Measurements from ENCODE around the gene GALK2.
"Not testable (repeated sequence)": the region's sequence is repeated elsewhere in the genome, so short reads cannot be mapped to it uniquely, and the experiment has no call there.

GALK2 gene

DNA sequence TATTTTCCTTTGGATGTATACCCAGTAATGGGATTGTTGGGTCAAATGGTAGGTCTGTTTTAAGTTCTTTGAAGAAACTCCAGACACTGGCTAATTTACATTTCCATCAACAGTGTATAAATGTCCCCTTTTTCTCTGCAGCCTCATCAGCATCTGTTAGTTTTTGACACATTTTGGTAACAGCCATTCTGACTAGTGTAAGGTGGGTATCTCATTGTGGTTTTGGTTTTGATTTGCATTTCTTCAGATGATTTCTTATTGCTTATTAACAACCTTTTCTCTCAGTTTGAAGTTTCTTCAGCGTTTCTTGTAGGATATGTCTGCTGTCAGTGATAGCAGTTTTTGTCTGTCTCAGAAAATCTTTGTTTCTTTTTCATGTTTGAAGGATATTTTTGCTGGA is 15.4 kb downstream of the GALK2 start:
- H3K4me1 ChIP-seq (ENCODE audit: control insufficient read depth, insufficient read depth, low read length), result no peaks in the 10 kb centered on the region
- no peak overlapping the region for H3K4me3 ChIP-seq (ENCODE audit: insufficient read depth, low read depth, low read length)
- H3K27ac ChIP-seq (ENCODE audit: insufficient read depth, low read depth, low read length, poor library complexity, severe bottlenecking), result no peak overlapping the region
- H3K9me3 ChIP-seq (ENCODE audit: control insufficient read depth, low read length), result no peaks in the 10 kb centered on the region
- H3K36me3 ChIP-seq (ENCODE audit: control insufficient read depth, insufficient read depth, low read length), result no peaks in the 10 kb centered on the region
- H3K27me3 ChIP-seq (ENCODE audit: control insufficient read depth, insufficient read depth, low read length, poor library complexity, severe bottlenecking), result no peaks in the 10 kb centered on the region
- WGBS, 2 experiments, result 83% methylated on average over 1 of the region's 1 CpG; no CpG with 5 or more reads in 1 of the 2 experiments

DNA sequence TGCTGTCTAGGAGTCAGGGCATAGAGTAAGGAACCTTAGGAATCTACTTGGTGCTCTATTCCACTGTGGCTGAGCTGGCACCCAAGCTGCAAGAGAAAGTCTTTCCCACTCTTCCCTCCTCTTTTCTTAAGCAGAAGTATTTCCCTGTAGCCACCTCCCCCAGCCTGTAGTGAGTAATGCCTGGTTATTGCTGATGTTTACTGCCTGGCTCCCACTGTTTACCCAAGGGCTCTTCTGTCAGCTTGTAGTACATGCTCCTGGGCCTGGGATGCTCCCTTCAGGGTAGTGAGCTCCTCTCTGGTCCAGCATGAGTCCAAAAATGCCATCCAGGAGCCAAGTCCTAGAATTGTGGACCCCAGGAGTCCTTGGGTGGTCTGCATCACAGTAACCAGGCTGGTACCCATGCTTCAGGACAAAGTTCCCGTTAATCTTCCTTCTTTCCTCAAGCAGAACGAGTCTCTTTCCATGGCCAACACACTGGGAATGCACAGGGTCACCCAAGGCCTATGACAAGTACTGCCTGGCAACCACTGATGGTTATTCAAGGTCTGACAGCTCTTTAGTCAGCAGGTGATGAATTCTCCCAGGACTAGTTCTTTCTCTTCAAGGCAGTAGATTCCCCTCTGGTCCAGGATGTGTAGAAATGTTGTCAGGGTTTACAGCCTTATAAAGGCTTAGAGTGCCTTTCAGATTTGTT is 17.6 kb downstream of the GALK2 start:
- no peak overlapping the region for H3K4me3 ChIP-seq (ENCODE audit: insufficient read depth, low read depth, low read length)
- no peaks in the 10 kb centered on the region for H3K4me1 ChIP-seq (ENCODE audit: control insufficient read depth, insufficient read depth, low read length)
- H3K27me3 ChIP-seq (ENCODE audit: control insufficient read depth, insufficient read depth, low read length, poor library complexity, severe bottlenecking), result no peaks in the 10 kb centered on the region
- no peak overlapping the region for H3K27ac ChIP-seq (ENCODE audit: insufficient read depth, low read depth, low read length, poor library complexity, severe bottlenecking)
- 90 to 94% methylated on average over 2 of the region's 2 CpGs for WGBS, 2 experiments
- no peaks in the 10 kb centered on the region for H3K9me3 ChIP-seq (ENCODE audit: control insufficient read depth, low read length)
- H3K36me3 ChIP-seq (ENCODE audit: control insufficient read depth, insufficient read depth, low read length), result no peaks in the 10 kb centered on the region

DNA sequence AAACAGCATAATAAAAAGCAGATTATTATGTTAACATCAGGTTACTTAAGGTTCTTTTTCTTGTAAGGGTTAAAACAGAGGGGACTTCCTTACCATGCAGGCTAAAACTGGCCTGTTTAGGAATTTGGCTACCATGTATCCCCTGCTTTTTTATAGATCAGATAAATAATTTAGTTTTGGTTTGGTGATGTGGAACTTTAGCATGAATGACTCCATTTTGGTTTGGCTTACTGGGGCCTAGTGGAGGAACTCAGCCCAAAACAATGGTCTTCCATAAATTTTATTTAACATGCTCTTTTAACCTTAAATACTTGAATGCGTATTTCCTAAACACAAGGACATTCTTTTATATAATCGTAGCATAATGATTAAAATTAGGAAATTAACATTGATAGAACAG is 18.9 kb downstream of the GALK2 start:
- Histone ChIP-seq H3K27ac (ENCODE audit: insufficient read depth, low read depth, low read length, poor library complexity, severe bottlenecking) (no peak overlapping the region), H3K4me3 (ENCODE audit: insufficient read depth, low read depth, low read length) (no peak overlapping the region), H3K27me3 (ENCODE audit: control insufficient read depth, insufficient read depth, low read length, poor library complexity, severe bottlenecking) (no peaks in the 10 kb centered on the region), H3K9me3 (ENCODE audit: control insufficient read depth, low read length) (no peaks in the 10 kb centered on the region), H3K36me3 (ENCODE audit: control insufficient read depth, insufficient read depth, low read length) (no peaks in the 10 kb centered on the region), H3K4me1 (ENCODE audit: control insufficient read depth, insufficient read depth, low read length) (no peaks in the 10 kb centered on the region)
- 88% methylated on average over 2 of the region's 2 CpGs; no CpG with 5 or more reads in 1 of the 2 experiments for WGBS, 2 experiments

DNA sequence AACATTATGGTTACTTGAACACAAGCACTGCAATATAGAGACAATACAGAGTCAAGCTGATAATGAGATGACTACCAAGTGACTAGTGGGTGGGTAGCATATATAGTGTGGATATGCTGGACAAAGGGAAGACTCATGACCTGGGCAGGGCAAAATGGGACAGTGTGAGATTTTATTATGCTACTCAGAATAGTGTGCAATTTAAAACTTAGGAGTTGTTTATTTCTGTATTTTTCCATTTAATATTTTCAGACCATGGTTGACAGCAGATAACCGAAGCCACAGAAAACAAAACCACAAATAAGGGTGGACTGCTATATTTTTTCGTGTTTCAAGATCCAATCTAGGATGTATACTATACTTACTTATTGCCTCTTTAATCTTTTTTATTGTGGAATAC is 19.6 kb downstream of the GALK2 start:
- Histone ChIP-seq H3K27ac (ENCODE audit: insufficient read depth, low read depth, low read length, poor library complexity, severe bottlenecking) (no peak overlapping the region), H3K4me3 (ENCODE audit: insufficient read depth, low read depth, low read length) (no peak overlapping the region), H3K4me1 (ENCODE audit: control insufficient read depth, insufficient read depth, low read length) (no peaks in the 10 kb centered on the region), H3K27me3 (ENCODE audit: control insufficient read depth, insufficient read depth, low read length, poor library complexity, severe bottlenecking) (no peaks in the 10 kb centered on the region), H3K36me3 (ENCODE audit: control insufficient read depth, insufficient read depth, low read length) (no peaks in the 10 kb centered on the region), H3K9me3 (ENCODE audit: control insufficient read depth, low read length) (no peaks in the 10 kb centered on the region)
- WGBS, 2 experiments, result 100% methylated on average over 2 of the region's 2 CpGs; no CpG with 5 or more reads in 1 of the 2 experiments

DNA sequence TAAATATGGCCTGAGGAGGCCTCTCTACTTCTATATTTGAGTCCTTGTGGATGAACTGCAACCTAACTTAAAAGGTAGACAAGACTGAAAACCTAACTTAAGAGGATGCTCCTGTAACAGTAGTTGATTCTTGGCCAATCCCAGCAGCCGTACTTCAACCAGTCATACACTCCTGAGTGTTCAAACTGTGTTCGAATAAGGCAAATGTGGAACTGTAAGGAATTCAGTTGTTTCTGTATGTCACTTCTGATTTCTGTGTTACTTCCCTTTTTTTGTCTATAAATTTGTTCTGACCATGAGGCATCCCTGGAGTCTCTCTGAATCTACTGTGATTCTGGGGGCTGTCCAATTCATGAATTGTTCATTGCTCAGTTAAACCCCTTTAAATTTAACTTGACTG is 20.5 kb downstream of the GALK2 start:
- Histone ChIP-seq H3K4me1 (ENCODE audit: control insufficient read depth, insufficient read depth, low read length) (no peaks in the 10 kb centered on the region), H3K36me3 (ENCODE audit: control insufficient read depth, insufficient read depth, low read length) (no peaks in the 10 kb centered on the region), H3K9me3 (ENCODE audit: control insufficient read depth, low read length) (no peaks in the 10 kb centered on the region), H3K27ac (ENCODE audit: insufficient read depth, low read depth, low read length, poor library complexity, severe bottlenecking) (no peak overlapping the region), H3K27me3 (ENCODE audit: control insufficient read depth, insufficient read depth, low read length, poor library complexity, severe bottlenecking) (no peaks in the 10 kb centered on the region), H3K4me3 (ENCODE audit: insufficient read depth, low read depth, low read length) (no peak overlapping the region)
- WGBS, 2 experiments, result 91 to 100% methylated on average over 2 of the region's 2 CpGs

DNA sequence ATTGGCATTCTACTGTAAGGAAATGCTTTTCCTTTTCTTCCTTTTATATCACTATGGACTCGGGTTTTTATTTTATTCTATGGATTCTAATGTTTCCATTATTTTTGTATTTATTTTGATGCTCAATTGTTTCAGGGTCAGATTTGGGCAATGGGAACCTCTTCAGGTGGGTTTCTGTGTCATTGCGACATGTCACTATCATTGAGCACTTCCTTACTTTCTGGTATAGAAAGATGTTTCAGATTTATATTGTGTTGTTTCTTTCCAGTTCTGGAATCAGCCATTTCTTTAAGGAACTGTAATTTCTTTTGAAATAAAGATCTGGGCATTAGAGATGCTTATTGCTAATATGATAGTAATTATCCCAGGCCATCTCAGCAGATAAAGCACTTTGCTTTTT is 21.8 kb downstream of the GALK2 start:
- Histone ChIP-seq H3K27ac (ENCODE audit: insufficient read depth, low read depth, low read length, poor library complexity, severe bottlenecking) (no peak overlapping the region), H3K9me3 (ENCODE audit: control insufficient read depth, low read length) (no peaks in the 10 kb centered on the region), H3K27me3 (ENCODE audit: control insufficient read depth, insufficient read depth, low read length, poor library complexity, severe bottlenecking) (no peaks in the 10 kb centered on the region), H3K36me3 (ENCODE audit: control insufficient read depth, insufficient read depth, low read length) (no peaks in the 10 kb centered on the region), H3K4me1 (ENCODE audit: control insufficient read depth, insufficient read depth, low read length) (no peaks in the 10 kb centered on the region), H3K4me3 (ENCODE audit: insufficient read depth, low read depth, low read length) (no peak overlapping the region)
- 100% methylated on average over 1 of the region's 2 CpGs; no CpG with 5 or more reads in 1 of the 2 experiments for WGBS, 2 experiments

DNA sequence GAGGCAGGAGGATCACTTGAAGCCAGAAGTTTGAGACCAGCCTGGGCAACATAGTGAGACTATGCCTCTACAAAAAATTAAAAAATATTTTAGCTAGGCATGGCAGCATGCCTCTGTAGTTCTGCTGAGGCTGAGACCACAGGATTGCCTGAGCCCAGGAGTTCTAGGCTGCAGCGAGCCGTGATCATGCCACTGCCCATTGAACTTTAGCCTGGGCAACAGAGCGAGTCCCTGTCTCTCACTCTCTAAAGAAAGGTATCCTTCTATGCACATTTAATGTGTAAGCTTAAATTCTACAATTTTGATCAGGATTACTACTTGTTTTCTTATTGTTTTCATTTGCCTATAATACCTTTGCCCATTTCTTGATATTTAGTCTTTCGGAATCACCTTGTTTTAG is 26.8 kb downstream of the GALK2 start:
- H3K4me3 ChIP-seq (ENCODE audit: insufficient read depth, low read depth, low read length), result no peak overlapping the region
- H3K4me1 ChIP-seq (ENCODE audit: control insufficient read depth, insufficient read depth, low read length), result no peaks in the 10 kb centered on the region
- no peaks in the 10 kb centered on the region for H3K9me3 ChIP-seq (ENCODE audit: control insufficient read depth, low read length)
- no peak overlapping the region for H3K27ac ChIP-seq (ENCODE audit: insufficient read depth, low read depth, low read length, poor library complexity, severe bottlenecking)
- no peaks in the 10 kb centered on the region for H3K27me3 ChIP-seq (ENCODE audit: control insufficient read depth, insufficient read depth, low read length, poor library complexity, severe bottlenecking)
- no peaks in the 10 kb centered on the region for H3K36me3 ChIP-seq (ENCODE audit: control insufficient read depth, insufficient read depth, low read length)
- 90 to 96% methylated on average over 3 to 4 of the region's 4 CpGs for WGBS, 2 experiments

DNA sequence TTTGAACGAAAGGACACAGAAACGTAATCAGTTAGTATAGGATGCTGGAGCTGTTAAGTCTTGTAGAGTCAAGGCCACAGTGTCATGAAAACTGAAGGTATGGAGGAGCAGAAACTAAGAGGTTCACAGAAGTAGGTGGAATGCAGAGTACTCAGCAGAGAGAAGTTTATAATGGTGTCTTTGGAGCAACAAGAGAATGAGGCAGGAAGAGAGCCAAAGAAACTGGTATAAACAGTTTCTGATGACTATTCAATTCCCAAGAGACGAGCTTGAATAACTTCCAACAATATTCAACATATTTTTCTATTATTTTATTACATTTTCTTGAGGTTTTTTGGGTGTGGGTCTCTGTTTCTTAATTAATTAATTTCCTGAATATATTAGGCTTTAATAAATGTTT is 29.6 kb downstream of the GALK2 start:
- no peaks in the 10 kb centered on the region for H3K27me3 ChIP-seq (ENCODE audit: control insufficient read depth, insufficient read depth, low read length, poor library complexity, severe bottlenecking)
- no peaks in the 10 kb centered on the region for H3K9me3 ChIP-seq (ENCODE audit: control insufficient read depth, low read length)
- no peak overlapping the region for H3K4me3 ChIP-seq (ENCODE audit: insufficient read depth, low read depth, low read length)
- no peak overlapping the region for H3K27ac ChIP-seq (ENCODE audit: insufficient read depth, low read depth, low read length, poor library complexity, severe bottlenecking)
- H3K4me1 ChIP-seq (ENCODE audit: control insufficient read depth, insufficient read depth, low read length), result no peaks in the 10 kb centered on the region
- 79 to 95% methylated on average over 2 to 3 of the region's 3 CpGs for WGBS, 2 experiments
- peaks cover 4% of the 10 kb centered on the region for H3K36me3 ChIP-seq (ENCODE audit: control insufficient read depth, insufficient read depth, low read length)

DNA sequence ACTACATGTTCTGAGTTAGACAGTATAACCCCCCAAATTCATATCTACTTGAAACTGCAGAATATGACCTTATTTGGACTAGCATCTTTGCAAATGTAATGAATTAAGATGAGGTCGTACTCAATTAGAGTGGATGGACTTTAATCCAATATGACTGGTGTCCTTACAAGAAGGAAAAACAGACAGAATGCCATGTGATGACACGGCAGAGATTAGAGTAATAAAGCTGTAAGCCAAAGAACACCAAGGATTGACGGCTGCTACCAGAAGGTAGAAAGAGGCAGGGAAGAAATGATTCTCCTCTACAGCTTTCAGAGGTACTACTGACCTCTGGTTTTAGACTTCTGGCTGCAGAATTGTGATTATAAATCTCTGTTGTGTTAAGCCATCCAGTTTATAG is 30.3 kb downstream of the GALK2 start:
- Histone ChIP-seq H3K4me3 (ENCODE audit: insufficient read depth, low read depth, low read length) (no peak overlapping the region), H3K4me1 (ENCODE audit: control insufficient read depth, insufficient read depth, low read length) (no peaks in the 10 kb centered on the region), H3K27ac (ENCODE audit: insufficient read depth, low read depth, low read length, poor library complexity, severe bottlenecking) (no peak overlapping the region), H3K9me3 (ENCODE audit: control insufficient read depth, low read length) (no peaks in the 10 kb centered on the region), H3K27me3 (ENCODE audit: control insufficient read depth, insufficient read depth, low read length, poor library complexity, severe bottlenecking) (no peaks in the 10 kb centered on the region), H3K36me3 (ENCODE audit: control insufficient read depth, insufficient read depth, low read length) (peaks cover 4% of the 10 kb centered on the region)
- 92 to 99% methylated on average over 3 of the region's 3 CpGs for WGBS, 2 experiments

DNA sequence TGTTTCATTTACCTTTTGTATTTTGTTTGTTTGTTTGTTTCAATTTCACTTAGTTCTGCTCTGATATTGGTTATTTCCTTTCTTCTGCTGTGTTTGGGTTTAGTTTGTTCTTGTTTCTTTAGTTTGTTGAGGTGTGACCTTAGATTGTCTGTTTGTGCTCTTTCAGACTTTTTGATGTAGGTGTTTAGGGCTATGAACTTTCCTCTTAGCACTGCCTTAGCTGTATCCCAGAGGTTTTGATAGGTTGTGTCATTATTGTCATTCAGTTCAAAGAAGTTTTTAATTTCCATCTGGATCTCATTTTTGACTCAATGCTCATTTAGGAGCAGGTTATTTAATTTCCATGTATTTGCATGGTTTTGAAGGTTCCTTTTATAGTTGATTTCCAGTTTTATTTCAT is 38.1 kb downstream of the GALK2 start:
- not testable (repeated sequence) for H3K9me3 ChIP-seq (ENCODE audit: control insufficient read depth, low read length); H3K36me3 ChIP-seq (ENCODE audit: control insufficient read depth, insufficient read depth, low read length); H3K4me3 ChIP-seq (ENCODE audit: insufficient read depth, low read depth, low read length); H3K4me1 ChIP-seq (ENCODE audit: control insufficient read depth, insufficient read depth, low read length); H3K27me3 ChIP-seq (ENCODE audit: control insufficient read depth, insufficient read depth, low read length, poor library complexity, severe bottlenecking); H3K27ac ChIP-seq (ENCODE audit: insufficient read depth, low read depth, low read length, poor library complexity, severe bottlenecking)

DNA sequence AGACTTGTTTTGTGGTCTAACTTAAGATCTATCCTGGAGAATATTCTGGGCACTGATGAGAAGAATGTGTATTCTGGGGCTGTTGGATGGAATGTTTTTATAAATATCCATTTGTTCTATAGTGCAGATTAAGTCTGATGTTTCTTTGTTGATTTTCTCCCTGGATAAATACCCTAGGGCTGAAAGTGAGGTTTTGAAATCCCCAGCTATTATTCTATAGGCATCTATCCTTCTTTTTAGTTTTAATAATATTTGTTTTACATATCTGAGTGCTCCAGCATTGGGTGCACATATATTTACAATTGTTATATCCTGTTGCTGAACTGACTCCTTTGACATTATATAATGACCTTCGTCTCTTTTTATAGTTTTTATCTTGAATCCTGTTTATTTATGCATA is 42.9 kb downstream of the GALK2 start:
- no peaks in the 10 kb centered on the region for H3K9me3 ChIP-seq (ENCODE audit: control insufficient read depth, low read length)
- no peak overlapping the region for H3K4me3 ChIP-seq (ENCODE audit: insufficient read depth, low read depth, low read length)
- no peaks in the 10 kb centered on the region for H3K27me3 ChIP-seq (ENCODE audit: control insufficient read depth, insufficient read depth, low read length, poor library complexity, severe bottlenecking)
- H3K27ac ChIP-seq (ENCODE audit: insufficient read depth, low read depth, low read length, poor library complexity, severe bottlenecking), result no peak overlapping the region
- no peaks in the 10 kb centered on the region for H3K4me1 ChIP-seq (ENCODE audit: control insufficient read depth, insufficient read depth, low read length)
- WGBS, 2 experiments, result 100% methylated on average over 1 of the region's 1 CpG; no CpG with 5 or more reads in 1 of the 2 experiments
- no peaks in the 10 kb centered on the region for H3K36me3 ChIP-seq (ENCODE audit: control insufficient read depth, insufficient read depth, low read length)

Data from ectodermal cell (in vitro differentiated cells).